Upper lobe of left lung (tissue), 4 donors: ENCODE results near the gene S100A5.
"Not testable (repeated sequence)": the region's sequence is repeated elsewhere in the genome, so short reads cannot be mapped to it uniquely, and the experiment has no call there.

Experiments used
- POLR2A ChIP-seq, 4 donors: fragments of 450-650 bp; IDR thresholded peaks; one replicate each; pipeline ENCODE4 v1.5.1; 2016 to 2017; ENCODE audit warnings: antibody characterized with exemption in 4 of 4, mild to moderate bottlenecking in 2 of 4
- TF ChIP-seq, protein P1 (sequence below), 6 experiments: fragments of 450-650 bp in 4 of 6; fragments of 200-600 bp in 2 of 6; sonication (generic) in 2 of 6; IDR thresholded peaks; one replicate each; pipeline ENCODE4 v1.5.1; 2016 to 2019; ENCODE audit warnings: antibody characterized with exemption in 6 of 6

DNA sequence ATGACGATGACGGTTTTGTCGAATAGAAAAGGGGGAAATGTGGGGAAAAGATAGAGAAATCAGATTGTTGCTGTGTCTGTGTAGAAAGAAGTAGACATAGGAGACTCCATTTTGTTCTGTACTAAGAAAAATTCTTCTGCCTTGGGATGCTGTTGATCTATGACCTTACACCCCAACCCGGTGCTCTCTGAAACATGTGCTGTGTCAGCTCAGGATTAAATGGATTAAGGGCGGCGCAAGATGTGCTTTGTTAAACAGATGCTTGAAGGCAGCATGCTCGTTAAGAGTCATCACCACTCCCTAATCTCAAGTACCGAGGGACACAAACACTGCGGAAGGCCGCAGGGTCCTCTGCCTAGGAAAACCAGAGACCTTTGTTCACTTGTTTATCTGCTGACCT is 34.8 kb upstream of the S100A5 start:
- not testable (repeated sequence) for TF ChIP-seq POLR2A (IDR thresholded peaks at IDR 0.05)
- TF ChIP-seq, protein P1, sequence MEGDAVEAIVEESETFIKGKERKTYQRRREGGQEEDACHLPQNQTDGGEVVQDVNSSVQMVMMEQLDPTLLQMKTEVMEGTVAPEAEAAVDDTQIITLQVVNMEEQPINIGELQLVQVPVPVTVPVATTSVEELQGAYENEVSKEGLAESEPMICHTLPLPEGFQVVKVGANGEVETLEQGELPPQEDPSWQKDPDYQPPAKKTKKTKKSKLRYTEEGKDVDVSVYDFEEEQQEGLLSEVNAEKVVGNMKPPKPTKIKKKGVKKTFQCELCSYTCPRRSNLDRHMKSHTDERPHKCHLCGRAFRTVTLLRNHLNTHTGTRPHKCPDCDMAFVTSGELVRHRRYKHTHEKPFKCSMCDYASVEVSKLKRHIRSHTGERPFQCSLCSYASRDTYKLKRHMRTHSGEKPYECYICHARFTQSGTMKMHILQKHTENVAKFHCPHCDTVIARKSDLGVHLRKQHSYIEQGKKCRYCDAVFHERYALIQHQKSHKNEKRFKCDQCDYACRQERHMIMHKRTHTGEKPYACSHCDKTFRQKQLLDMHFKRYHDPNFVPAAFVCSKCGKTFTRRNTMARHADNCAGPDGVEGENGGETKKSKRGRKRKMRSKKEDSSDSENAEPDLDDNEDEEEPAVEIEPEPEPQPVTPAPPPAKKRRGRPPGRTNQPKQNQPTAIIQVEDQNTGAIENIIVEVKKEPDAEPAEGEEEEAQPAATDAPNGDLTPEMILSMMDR (IDR thresholded peaks at IDR 0.05): not testable (repeated sequence)
